GM12801 (cell line): ENCODE results near the gene KRT15.
A peak's percentile ranks its signal among the peaks of the same experiment; 100 is the strongest.

Source experiments
- TF ChIP-seq, protein P1 (sequence below): IDR thresholded peaks from one replicate; pipeline ENCODE4 v1.5.1; 2011; ENCODE audit warnings: control low read depth; ENCODE audit not compliant: insufficient read length; ENCODE audit errors: extremely low read depth

KRT15 gene

DNA sequence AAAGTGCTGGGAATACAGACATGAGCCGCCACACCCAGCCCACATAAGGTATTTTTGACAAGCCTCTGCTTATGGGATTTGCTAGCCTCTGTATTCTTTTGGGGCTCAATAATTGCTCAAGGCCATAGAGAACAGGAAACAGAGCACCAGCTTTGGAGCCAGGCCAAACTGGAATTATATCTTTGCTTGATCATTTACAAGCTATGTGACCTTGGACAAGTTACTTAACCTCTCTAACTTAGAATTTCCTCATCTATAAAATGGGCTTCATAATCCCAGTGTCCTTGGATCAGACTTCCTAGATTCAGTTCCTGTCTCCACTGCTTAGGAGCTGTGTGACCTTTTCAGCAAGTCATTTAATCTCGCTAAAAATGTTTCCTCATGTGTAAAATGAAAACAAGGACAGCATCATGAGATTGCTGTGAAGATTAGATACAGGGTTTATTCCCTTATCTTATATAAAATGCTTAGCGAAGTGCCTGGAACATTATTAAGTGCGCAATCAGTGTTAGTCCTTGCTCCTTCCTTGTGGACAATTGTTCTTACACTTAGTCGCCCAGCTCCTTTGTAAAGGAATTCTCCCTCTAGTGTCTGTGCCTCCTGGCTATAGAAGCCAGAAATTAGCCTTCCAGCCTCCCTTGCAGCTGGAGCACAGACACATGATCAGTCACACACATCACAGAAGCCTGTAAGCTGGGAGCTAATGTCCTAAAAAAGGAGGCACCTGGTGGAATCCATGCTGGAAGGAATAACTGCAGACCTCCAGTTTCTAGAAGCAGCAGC is 36.6 kb upstream of the KRT15 start:
- TF ChIP-seq, protein P1, sequence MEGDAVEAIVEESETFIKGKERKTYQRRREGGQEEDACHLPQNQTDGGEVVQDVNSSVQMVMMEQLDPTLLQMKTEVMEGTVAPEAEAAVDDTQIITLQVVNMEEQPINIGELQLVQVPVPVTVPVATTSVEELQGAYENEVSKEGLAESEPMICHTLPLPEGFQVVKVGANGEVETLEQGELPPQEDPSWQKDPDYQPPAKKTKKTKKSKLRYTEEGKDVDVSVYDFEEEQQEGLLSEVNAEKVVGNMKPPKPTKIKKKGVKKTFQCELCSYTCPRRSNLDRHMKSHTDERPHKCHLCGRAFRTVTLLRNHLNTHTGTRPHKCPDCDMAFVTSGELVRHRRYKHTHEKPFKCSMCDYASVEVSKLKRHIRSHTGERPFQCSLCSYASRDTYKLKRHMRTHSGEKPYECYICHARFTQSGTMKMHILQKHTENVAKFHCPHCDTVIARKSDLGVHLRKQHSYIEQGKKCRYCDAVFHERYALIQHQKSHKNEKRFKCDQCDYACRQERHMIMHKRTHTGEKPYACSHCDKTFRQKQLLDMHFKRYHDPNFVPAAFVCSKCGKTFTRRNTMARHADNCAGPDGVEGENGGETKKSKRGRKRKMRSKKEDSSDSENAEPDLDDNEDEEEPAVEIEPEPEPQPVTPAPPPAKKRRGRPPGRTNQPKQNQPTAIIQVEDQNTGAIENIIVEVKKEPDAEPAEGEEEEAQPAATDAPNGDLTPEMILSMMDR: no peak

DNA sequence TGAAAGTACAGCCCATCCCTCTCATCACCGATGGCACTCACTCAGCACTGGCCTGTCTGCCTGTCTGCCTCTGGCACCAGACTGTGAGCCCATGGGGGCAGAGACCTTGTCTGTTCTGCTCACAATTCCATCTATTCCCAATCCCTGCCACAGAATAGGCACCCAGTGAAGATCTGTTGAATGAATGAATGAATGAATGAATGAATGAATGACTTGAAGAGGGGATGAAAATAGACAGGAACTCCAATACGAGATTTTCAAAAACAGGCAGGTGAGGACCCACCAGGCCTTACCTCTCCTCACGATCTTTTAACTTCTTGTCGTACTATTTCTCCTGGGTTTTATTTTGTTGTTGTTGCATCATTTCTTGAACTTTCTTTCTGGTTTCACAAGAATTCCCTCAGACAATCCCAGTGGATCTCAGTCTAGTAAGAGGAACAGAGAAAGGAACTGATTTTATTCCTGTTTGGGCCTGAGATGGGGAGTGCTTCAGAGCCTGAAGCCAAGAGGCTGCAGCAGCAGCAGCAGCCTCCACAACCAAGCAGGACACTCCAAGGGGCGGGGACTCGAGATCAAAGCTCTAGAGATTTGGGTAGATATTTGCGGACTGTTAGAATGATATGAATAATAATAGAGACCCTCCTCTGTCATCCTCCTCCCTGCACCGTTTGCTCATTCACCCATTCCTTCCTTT is 35.4 kb upstream of the KRT15 start:
- TF ChIP-seq, protein P1: no peak

DNA sequence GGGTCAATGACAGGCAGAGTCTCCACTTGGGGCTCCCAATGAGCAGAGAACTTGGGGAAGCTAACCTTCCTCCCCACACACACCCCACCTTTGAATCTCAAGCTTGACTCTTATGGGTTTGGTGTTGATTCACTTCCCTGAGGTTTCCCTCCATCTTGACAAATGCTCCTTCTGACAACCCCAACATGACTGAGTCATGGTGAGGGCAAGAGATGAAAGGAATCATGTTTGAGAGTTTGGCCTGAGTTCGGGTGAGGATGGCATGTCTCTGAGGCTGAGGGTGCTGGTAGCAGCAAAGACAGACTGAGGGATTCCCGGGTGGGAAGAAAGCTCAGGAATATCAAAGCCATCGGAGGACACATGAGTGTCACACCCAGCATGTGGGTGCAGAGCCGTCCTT is 34.5 kb upstream of the KRT15 start:
- TF ChIP-seq, protein P1: no peak

DNA sequence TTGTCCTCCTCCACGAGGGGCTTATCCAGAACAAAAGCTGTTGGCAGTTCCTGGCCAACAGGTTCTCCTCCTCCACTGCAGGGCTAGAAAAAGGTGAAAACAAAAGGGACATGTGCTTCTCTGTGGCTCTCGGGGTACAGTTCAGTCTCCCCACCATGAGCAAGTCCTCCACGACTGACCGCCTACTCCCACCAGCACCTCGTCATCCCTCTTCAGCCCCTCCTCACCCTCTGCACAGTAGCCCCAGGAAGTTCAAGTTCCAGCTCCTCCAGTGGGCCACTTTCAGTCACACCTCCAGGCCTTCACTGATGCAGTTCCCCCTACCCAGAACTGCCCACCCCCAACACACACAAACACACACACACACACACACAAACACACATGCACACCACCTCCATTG is 33.8 kb upstream of the KRT15 start:
- TF ChIP-seq, protein P1: no peak

DNA sequence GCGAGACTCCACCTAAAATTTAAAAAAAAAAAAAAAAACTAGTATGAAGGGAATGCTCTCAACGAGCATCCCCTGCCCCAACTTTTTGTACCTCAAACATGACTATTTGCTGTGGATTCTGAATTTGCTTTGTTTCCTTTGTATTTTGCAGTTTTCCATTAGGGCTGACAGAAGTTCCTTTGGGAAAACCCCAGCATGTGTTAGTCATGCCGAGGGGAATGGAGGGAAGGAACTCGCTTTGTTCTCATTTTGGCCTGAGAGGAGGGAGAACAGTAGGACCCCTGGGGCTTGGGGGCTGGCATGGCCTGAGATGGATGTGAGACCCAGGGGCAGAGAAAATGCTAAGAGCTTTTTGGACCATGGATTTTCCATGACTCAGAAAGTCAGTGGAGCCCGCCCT is 32.7 kb upstream of the KRT15 start:
- TF ChIP-seq, protein P1: no peak

DNA sequence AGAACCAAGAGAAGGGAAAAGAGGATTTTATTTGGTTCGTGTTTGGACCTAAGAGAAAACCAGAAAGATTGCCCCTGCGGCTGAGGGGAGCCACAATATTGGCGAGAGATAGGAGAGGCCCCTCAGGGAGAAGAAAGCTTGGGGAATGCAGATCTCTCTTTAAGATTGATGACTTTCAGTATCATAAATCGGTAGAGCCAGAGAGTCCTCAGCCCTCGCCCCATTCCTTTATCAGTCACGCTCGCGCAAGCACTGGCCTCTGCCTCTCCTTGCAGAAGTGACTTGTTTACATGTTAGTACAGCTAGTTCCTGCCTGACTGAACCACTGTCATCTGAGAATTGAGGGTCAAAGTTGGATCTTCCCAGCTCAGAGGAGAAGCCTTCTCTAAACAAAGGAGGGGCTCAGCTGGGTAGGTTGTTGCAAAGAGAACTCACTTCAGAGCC is 30.9 kb upstream of the KRT15 start:
- TF ChIP-seq, protein P1: no peak

DNA sequence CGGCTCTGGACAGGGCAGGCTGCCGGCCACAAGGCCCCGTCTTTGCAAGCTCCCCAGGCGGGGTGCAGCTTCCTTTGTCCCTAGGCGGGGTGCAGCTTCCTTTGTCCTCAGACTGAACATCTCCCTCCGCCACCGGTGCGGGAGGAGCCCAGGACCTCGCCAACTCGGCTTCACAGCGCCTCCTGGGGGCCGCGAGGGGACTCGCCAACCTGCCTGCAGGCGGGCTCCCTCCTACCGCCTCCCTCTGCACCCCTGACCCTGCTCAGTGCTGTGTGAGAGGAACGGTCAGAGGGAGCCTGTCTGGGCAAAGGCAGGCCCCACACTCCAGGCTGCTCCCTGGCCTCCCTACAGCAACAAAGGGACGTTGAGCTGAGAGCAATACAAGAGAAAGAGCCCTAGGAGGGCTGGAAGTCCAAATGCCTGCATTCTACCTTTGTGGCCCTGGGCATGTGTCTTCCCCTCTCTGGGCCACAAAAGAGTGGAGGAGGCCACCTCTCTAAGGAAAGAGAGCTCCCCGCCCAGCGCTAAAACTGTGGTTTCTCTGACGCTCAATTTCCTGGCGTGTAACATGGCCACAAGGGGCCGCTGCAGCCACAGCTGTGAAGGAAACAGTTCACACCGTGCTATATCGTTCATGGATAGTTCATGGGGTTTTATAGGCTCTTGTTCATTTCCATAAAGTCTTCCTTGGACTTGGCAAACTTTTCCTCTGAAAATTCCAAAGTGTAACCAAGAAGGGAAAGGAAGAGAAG is 30.3 kb upstream of the KRT15 start:
- TF ChIP-seq, protein P1: peak; percentile 38
